ENCODE data around the gene C22orf39.

C22orf39 gene, protein sequence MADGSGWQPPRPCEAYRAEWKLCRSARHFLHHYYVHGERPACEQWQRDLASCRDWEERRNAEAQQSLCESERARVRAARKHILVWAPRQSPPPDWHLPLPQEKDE

GRCh38 chr22:19447330-19448075 lies at the start of gene C22orf39:
Gene C22orf39 (minus strand): TSS chr22:19447711. CDS start chr22:19447688, 23 bp downstream.
- DNase-seq (ENCODE audit: low read depth in 2 of 2), result peak; percentile 77 to 80

GRCh38 chr22:19497245-19497644 lies 49.7 kb upstream of the C22orf39 start:
- no peak for DNase-seq (ENCODE audit: low read depth in 2 of 2)

- no peak for DNase-seq (ENCODE audit: low read depth in 2 of 2)
Measured at GRCh38 chr22:19496324-19496630, 48.8 kb upstream of the C22orf39 start.

- no peak for DNase-seq (ENCODE audit: low read depth in 2 of 2)
Measured at GRCh38 chr22:19495562-19496323, 48.2 kb upstream of the C22orf39 start.

DNA sequence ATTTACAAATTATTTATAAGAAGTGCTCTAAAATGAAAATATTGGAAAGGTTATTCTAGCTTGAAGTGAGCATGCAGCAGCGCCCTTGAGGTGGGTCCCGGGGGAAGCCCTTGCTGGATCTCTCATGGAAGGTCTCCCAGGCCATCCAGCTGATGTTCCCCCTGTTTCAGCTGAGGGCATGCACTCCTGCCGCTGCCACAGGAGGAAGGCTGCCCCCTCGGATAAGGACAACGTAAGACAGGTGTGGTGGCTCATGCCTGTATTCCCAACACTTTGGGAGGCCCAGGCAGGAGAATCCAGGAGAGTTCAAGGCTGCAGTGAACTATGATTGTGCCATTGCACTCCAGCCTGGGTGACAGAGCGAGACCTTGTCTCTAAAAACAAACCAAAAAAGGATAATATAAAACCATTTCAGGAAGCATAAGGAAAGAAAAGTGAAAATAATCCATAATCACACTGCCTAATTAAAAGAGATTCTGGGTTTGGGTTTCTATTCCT lies 47.2 kb upstream of the C22orf39 start:
- DNase-seq (ENCODE audit: low read depth in 2 of 2), result no peak

GRCh38 chr22:19494001-19494560 lies 46.6 kb upstream of the C22orf39 start:
- no peak for DNase-seq (ENCODE audit: low read depth in 2 of 2)

GRCh38 chr22:19492504-19493174 lies 45.1 kb upstream of the C22orf39 start:
- no peak for DNase-seq (ENCODE audit: low read depth in 2 of 2)

GRCh38 chr22:19490628-19491230 lies 43.2 kb upstream of the C22orf39 start:
- no peak for DNase-seq (ENCODE audit: low read depth in 2 of 2)

DNA sequence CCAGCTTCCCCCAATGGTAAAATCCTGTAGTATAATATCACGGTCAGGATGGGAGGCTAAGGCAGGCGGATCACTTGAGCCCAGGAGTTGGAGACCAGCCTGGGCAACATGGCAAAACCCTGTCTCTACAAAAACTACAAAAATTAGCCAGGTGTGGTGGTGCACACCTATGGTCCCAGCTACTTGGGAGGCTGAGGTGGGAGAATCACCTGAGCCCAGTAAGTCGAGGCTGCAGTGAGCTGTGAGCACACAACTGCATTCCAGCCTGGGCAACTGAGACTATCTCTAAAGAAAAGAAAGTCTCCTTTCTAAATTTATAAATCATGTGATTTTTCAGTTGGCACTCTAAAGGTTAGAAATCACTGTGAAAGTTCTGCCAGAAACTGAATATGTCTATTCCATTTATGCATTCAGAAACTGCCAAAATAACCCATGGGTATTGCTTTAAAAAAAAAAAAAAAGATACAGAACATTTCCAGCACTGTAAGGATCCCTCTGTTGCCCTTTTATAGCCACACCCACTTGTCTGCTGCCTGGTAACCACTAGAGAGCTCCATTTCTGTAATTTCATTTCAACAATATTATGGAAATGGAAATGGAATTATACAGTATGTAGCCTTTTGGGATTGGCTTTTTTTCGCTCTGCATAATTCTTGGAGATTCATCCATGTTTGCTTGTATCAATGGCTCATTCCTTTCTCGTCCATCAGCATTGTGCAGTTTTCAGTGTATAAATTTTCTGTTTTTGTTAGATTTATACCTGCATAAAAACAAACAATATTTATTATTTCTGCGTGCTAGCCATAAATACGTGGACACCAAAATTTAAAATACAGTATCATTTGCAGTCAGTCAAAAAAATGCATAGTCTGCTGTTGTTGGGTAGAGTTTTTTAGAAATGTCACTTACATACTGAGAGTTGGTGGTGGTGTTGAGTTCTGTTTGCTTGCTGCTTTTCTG lies 41.7 kb upstream of the C22orf39 start:
- no peak for DNase-seq (ENCODE audit: low read depth in 2 of 2)

DNA sequence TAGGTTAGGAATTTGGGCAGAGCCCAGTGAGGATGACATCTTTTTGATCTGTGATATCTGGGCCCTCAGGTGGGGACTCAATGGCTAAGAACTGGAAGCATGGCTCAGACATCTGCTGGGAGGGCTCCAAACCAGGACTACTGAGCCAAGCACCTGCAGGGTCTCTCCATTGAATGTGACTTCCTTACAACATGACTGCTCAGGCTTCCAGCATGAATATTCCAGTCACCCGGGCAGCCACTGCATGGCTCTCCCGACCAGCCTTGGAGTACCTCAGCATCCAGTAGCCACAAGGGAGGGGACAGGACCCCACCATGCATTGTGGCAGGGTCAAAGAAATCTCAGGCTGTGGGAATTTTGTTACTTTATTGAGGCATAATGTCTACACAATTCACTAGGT lies 40.8 kb upstream of the C22orf39 start:
- DNase-seq (ENCODE audit: low read depth in 2 of 2), result no peak

DNA sequence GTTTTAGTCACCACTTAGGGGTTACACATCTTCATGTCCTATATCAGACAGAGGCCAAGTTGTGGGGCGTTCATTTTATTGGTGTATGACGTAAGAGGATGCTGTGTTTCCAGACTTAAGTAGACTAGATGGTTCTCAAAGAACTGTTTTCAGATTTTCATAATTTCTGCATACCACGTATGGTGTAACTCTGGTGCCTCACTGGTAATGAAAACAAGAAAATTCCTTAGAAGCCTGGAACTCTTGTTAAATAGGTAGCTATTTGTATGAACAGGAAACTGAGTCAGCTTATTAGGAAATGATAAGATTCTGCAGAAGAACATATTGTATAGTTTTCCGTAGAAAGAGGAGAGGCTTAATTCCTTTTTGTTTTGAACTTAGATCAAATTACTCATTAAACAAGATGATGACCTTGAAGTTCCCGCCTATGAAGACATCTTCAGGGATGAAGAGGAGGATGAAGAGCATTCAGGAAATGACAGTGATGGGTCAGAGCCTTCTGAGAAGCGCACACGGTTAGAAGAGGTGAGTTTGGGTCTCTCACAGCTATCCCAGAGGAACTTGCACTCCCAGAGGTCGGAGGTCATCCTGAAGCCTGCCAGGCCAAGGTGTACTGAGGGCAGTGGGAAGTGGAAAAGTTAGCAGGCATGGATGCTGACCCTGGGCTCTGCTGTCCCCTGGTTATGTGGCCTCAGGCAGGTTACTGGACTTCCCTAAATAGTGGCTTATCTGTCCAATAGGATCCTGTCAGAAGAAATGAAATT lies 36.2 kb upstream of the C22orf39 start:
- DNase-seq (ENCODE audit: low read depth in 2 of 2), result no peak

DNA sequence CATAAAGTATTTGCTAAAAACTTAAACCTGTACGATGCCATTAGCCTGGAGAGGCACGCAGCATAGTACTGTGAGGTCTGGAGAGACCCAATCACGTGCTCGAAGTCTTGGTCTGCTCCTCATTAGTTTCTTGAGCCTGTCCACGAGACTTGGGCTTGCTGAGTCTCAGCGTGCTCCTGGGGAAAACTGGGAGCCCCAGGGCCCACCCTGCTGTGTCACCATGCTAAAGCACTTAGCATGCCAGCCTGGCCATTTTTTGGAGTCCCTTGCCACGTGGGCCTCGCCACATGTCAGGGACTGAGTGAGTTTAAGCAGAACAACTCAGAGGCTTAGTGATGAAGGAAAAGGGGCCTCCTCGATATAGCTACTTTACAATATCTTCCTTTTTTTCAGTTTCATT lies 34.8 kb upstream of the C22orf39 start:
- no peak for DNase-seq (ENCODE audit: low read depth in 2 of 2)

DNA sequence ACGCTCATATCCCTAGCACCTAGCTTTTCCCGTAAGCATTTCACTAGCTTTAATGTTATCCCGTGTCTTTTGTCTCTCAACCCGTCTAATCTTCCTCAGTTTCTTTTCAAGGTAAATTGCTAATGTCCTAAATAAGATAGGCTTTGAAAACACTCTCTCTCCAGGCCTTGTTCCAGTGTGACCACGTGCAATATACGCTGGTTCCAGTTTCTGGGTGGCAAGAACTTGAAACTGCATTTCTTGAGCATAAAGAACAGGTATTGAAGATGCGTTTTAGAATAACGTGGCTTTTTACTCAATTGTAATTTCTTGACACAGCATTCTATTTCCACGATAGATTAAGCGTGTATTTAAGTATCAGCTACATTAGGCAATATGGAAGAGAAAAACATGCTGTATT lies 33.3 kb upstream of the C22orf39 start:
- DNase-seq (ENCODE audit: low read depth in 2 of 2), result no peak

GRCh38 chr22:19480173-19480568 lies 32.7 kb upstream of the C22orf39 start:
- no peak for DNase-seq (ENCODE audit: low read depth in 2 of 2)

- peak; percentile 90 to 94 for DNase-seq (ENCODE audit: low read depth in 2 of 2)
Measured at GRCh38 chr22:19479355-19480172, 32.1 kb upstream of the C22orf39 start, which contains the start of gene CDC45. Gene CDC45 (plus strand): TSS chr22:19479920. CDS start chr22:19479969, 49 bp downstream.

- DNase-seq (ENCODE audit: low read depth in 2 of 2), result peak; percentile 43 to 70
Measured at GRCh38 chr22:19478901-19479354, 31.4 kb upstream of the C22orf39 start, which contains the start of gene UFD1. Gene UFD1 (minus strand): TSS chr22:19479193. CDS start chr22:19479085, 108 bp downstream.

- no peak for DNase-seq (ENCODE audit: low read depth in 2 of 2)
Measured at GRCh38 chr22:19478045-19478900, 30.8 kb upstream of the C22orf39 start.

Data from stimulated activated CD8-positive, alpha-beta memory T cell treated with anti-CD3 and anti-CD28 coated beads, Interleukin-7, amount 100 ng/mL, for 4 hours (primary cell).